ENCODE data around the gene MAN2C1.
"Not testable (repeated sequence)": the region's sequence is repeated elsewhere in the genome, so short reads cannot be mapped to it uniquely, and the experiment has no call there.

The MAN2C1 gene

GRCh38 chr15:75342221-75342620, 26.2 kb downstream of the MAN2C1 start:
- no peak for DNase-seq

DNA sequence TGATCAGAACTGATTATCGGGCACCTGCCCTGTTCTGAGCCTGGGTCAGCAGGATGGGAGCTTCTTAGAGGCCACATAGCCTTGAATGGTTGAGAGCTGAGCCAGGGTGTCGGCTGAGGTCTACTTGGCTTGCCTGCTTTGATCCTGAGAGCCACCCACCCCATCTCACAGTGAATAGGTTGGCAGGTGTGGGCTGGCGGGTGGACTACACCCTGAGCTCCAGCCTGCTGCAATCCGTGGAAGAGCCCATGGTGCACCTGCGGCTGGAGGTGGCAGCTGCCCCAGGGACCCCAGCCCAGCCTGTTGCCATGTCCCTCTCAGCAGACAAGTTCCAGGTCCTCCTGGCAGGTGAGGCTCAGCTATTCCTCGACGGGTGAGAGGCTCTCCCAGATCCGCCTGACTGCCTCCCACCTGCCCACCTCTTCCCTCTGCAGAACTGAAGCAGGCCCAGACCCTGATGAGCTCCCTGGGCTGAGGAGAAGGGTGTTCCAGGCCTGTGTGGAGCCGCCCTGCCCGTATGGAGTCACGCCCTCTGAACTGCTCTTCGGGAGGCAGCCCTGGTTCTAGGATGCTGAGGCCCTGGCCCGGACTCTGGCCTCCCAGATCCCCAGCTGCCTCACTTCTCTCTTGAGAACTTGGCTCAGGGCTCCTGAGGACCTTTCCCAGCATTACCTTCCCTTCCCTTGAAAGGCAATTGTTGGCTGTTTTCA, 28.7 kb downstream of the MAN2C1 start:
- DNase-seq: no peak

- no peak for DNase-seq
Measured at GRCh38 chr15:75338661-75339240, 29.7 kb downstream of the MAN2C1 start.

DNA sequence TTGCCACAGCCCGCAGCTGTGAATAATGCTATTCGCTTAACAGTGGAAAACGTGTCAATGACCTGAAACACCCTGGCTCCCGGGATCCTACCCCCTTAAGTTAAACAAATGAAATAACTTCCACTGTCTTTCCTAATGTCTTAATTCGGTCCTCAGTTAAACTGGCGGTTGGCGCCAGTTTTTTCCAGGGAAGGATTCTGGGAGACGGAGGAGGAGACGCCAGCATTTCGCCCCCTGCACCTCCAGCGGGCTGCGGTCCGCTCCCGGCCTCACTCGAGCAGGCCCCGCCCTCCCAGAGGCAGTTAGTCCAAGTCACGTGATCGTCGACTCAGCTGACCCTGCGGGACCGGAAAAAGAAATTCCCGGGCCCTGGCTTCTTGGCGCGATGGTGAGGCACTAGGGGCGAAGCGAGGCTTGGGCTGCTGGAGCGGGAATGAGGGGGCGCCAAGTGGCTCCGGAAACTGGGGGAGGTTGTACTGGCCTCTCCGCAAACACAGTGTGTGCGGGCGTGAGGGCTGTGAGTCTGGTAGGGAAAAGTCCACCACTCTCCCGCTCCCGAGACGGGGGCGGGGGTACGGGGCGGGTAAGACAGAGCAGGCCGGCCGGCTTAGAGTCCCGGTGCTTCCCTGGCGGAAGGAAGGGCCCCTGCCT, 32.6 kb downstream of the MAN2C1 start, which contains the start of gene COMMD4:
Gene COMMD4 (plus strand): TSS at position 359 of the 651 bp plus-strand sequence. CDS start 27 bp downstream, at position 386.
- peak; percentile 82 to 89 for DNase-seq

DNA sequence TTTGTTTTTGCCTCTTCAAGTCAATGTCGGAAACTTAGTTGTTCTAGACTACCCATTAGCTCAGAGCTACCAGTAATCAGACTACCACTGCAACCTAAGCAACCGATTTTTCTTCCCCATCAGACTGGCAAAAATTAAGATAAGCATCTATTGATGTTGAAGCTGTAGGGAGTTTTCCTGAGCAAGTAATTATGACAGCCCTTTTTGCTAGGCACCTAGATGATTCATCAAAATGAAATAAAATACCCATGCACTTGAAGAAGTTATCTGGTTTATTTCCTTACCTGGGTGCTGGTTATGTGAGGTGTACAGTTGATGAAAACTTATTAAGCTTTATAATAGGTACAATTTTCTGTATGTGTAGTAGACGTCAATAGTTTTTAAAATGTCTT, 33.1 kb downstream of the MAN2C1 start:
- no peak for DNase-seq

- not testable (repeated sequence) for DNase-seq
Measured at GRCh38 chr15:75333654-75334419, 34.6 kb downstream of the MAN2C1 start.

GRCh38 chr15:75332093-75332492, 36.3 kb downstream of the MAN2C1 start:
- not testable (repeated sequence) for DNase-seq

- no peak for DNase-seq
Measured at GRCh38 chr15:75329571-75329970, 38.8 kb downstream of the MAN2C1 start.

- DNase-seq: no peak
Measured at GRCh38 chr15:75328493-75329314, 39.7 kb downstream of the MAN2C1 start.

- no peak for DNase-seq
Measured at GRCh38 chr15:75327491-75327890, 40.9 kb downstream of the MAN2C1 start.

GRCh38 chr15:75327005-75327404, 41.4 kb downstream of the MAN2C1 start:
- no peak for DNase-seq

DNA sequence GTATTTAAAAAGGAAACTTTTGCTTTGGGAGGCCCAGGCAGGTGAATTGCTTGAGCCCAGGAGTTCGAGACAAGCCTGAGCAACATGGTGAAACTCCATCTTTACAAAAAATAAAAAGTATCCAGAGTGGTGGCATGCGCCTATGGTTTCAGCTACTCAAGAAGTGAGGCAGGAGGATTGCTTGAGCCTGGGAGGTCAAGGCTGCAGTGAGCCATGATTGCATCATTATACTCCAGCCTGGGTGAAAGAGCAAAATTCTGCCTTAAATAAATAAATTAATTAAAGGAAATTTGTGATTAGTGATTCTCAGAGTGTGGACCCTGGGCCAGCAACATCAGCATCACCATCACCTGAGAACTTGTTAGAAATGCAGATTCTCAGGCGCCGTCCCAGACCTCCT, 42.5 kb downstream of the MAN2C1 start:
- DNase-seq: no peak

DNA sequence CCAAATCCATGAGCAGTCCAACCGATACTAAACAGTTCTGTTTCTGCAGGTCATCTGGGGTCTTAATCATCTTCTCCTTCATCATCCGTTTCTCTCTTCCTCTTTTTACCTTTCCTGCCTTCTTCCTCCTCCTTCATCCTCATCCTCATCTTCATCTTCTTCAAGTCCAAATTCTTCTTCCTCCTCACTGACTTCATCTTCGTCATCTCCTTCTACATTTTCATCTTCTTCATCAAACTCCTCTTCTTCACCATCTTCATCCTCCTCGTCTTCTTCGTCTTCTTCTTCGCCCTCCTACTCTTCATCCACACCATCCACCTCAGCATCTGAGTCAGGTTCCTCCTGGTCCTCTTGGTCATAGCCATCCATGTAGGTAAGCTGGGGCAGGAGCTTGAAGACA, 46.7 kb downstream of the MAN2C1 start:
- DNase-seq: no peak

- DNase-seq: not testable (repeated sequence)
Measured at GRCh38 chr15:75319231-75319897, 49.0 kb downstream of the MAN2C1 start.

GRCh38 chr15:75314552-75315290, 53.7 kb downstream of the MAN2C1 start:
- no peak for DNase-seq

- no peak for DNase-seq
Measured at GRCh38 chr15:75313116-75313845, 55.1 kb downstream of the MAN2C1 start.

GRCh38 chr15:75312548-75312947, 55.9 kb downstream of the MAN2C1 start:
- not testable (repeated sequence) for DNase-seq

DNA sequence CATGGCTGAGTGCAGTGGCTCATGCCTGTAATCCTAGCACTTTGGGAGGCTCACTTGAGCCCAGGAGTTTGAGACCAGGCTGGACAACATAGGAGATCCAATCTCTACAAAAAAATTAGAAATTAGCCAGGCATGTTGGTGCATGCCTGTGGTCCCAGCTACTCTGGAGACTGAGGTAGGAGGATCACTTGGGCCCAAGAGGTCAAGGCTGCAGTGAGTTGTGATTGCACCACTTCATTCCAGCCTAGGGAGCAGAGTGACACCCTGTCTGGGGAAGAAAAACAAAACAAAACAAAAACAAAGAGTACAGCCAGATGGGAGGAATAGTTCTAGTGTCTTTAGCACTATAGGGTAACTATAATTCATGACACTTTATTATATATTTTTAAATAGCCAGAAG, 58.7 kb downstream of the MAN2C1 start:
- DNase-seq: no peak

DNA sequence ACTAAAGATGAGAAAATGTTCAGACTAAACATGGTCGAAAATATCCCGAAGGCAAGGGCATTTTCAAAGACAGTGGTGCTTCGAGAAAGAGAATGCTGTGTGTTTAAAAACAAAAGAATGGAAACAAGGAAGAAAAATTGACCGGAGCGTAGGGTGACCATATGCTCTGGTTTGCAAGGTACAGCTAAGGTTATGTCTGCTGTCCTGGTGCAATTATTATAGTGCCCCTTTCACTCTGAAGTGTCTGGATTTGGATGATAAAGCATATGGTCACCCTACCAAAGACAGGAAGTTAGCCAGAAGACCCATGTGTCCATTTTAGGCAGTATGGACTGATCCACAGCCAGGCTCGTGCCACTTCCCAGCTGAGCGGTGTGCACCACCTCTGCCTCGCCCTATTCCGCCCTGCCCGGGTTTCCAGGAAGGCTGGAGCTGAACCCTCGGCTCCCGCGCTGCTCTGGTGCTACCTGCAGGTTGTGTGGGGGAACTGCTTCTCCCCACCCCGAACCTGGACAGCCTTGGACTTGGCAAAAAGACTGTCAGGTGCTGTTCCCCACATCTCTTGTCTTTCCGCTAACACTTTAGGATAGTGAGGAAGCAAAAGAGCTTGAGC, 60.5 kb downstream of the MAN2C1 start:
- DNase-seq: peak; percentile 20 to 25

- no peak for DNase-seq
Measured at GRCh38 chr15:75306188-75306587, 62.2 kb downstream of the MAN2C1 start.

Data from NCI-H1930 (cell line).